ENCODE results near the gene SORCS2. TPM values are rescaled to one million over a fixed set of nuclear protein-coding genes. Genes with fewer than 3 reads are reported as not detected.

The SORCS2 gene
- total and polyA plus RNA-seq, 2 of the 8 experiments (the other 6 are each of a cell fraction or from before 2014, with no cell fraction given): 0.36 to 1.8 TPM

DNA sequence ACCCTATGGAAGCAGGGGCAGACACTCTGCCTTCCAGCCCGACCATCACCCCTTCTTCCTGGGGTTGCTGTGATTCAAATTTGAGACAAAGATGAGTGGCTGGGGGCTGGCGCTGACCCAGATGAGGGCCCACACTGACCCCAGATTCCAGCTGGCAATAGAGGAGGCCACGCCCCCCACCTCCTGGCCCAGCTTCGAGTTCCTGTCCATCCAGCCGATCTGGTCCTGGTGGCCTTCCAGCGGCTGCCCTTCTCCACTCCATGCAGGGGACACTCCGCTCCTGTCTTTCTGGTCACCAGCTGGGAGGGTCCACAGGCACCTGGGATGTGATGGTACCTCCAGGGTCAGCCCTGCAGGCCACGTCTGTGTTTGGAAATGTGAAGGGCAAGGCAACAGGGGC lies 340.9 kb downstream of the SORCS2 start:
- no peak for FAIRE-seq
- WGBS, 2 experiments (ENCODE audit: extremely low coverage in 1 of 2, insufficient coverage in 1 of 2, insufficient read length in 1 of 2, insufficient replicate concordance in 2 of 2, low coverage in 1 of 2, low lambda C conversion rate in 2 of 2, missing lambda C conversion rate in 1 of 2): 94% methylated on average over 8 of the region's 8 CpGs; no CpG with 5 or more reads in 1 of the 2 experiments
- Histone ChIP-seq H4K20me1 (replicated peaks in 1 of 2; ENCODE audit: control insufficient read depth in 1 of 2, insufficient read depth in 2 of 2, low read length in 2 of 2) (no peaks in the 10 kb centered on the region), H2AFZ (ENCODE audit: low read length) (no peak overlapping the region), H4K91ac (replicated peaks; ENCODE audit: insufficient read length, low read length) (no peak overlapping the region), H3K27ac (ENCODE audit: low read depth, low read length) (no peak overlapping the region), H3K23ac (ENCODE audit: insufficient read length) (no peak overlapping the region), H2BK120ac (replicated peaks; ENCODE audit: low read depth, low read length) (no peak overlapping the region), H3K14ac (ENCODE audit: insufficient read length) (no peak overlapping the region), H3K4me2 (ENCODE audit: insufficient read depth in 1 of 2, low read depth in 2 of 2, low read length in 2 of 2) (no peak overlapping the region), H2AK5ac (ENCODE audit: low read depth, low read length) (no peak overlapping the region), H2BK15ac (ENCODE audit: low read length) (no peak overlapping the region), H3K56ac (replicated peaks; ENCODE audit: insufficient read length, low read depth, low read length) (no peak overlapping the region), H2BK20ac (ENCODE audit: low read length) (no peak overlapping the region), H4K5ac (ENCODE audit: insufficient read length, low read depth, low read length) (no peak overlapping the region), H2BK12ac (ENCODE audit: low read depth, low read length) (no peak overlapping the region), H3K27me3 (replicated peaks in 1 of 4; ENCODE audit: control insufficient read depth in 3 of 4, extremely low read depth in 1 of 4, insufficient read depth in 3 of 4, low read length in 3 of 4) (no peaks in the 10 kb centered on the region), H3K18ac (ENCODE audit: extremely low read depth, low read length) (no peak overlapping the region; the same call in 1 of the 2 replicates), H3K9ac (replicated peaks in 1 of 4; ENCODE audit: extremely low read depth in 1 of 4, low read depth in 3 of 4, low read length in 3 of 4) (no peak overlapping the region), H4K8ac (ENCODE audit: extremely low read depth, insufficient read depth, low read length) (no peak overlapping the region; the same call in 1 of the 2 replicates), H3K23me2 (ENCODE audit: low read depth, low read length) (no peaks in the 10 kb centered on the region), H3K79me2 (ENCODE audit: control insufficient read depth in 1 of 2, insufficient read depth in 2 of 2, low read length in 2 of 2) (no peaks in the 10 kb centered on the region), H3K9me3 (ENCODE audit: insufficient read depth in 2 of 2, low read depth in 1 of 2, low read length in 1 of 2) (peaks cover 2 to 3% of the 10 kb centered on the region in 2 experiments; a peak in 2 of 4 replicates), H2BK5ac (ENCODE audit: low read depth, low read length) (no peak overlapping the region), H3K36me3 (ENCODE audit: control insufficient read depth in 2 of 4, insufficient read depth in 4 of 4, low read length in 3 of 4) (no peaks in the 10 kb centered on the region), H3K79me1 (ENCODE audit: low read depth, low read length) (no peaks in the 10 kb centered on the region), H3K4me3 (ENCODE audit: extremely low read depth in 1 of 4, insufficient read depth in 2 of 4, low read depth in 3 of 4, low read length in 4 of 4) (no peak overlapping the region), H3K4ac (replicated peaks; ENCODE audit: insufficient read length, low read depth, low read length) (no peak overlapping the region), H3K4me1 (replicated peaks in 1 of 4; ENCODE audit: control insufficient read depth in 3 of 4, insufficient read depth in 4 of 4, low read length in 3 of 4) (peaks cover 4 to 22% (median 13%) of the 10 kb centered on the region in 4 experiments)
- CTCF ChIA-PET (ENCODE audit: partially characterized antibody): interaction anchor here (0.6 to 3.1 kb wide), 3 partner anchors 186 to 294 kb away, joined by 3 to 10 read pairs (median 3); no protein-coding TSS in a partner anchor
- DNase-seq (ENCODE audit: low read depth in 1 of 2, low spot score in 2 of 2): no peak
- POLR2A ChIA-PET (ENCODE audit: partially characterized antibody): no interaction called here
- no peak for TF ChIP-seq HDAC6 (IDR thresholded peaks at IDR 0.05; ENCODE audit: low read depth, low read length)
- TF ChIP-seq PHF8 (conservative IDR thresholded peaks at IDR 0.05; ENCODE audit: low read depth, low read length): no peak
- no peak for TF ChIP-seq POU5F1 (IDR thresholded peaks at IDR 0.05; ENCODE audit: low read depth, low read length)
- no peak for TF ChIP-seq SP4 (IDR thresholded peaks at IDR 0.05; ENCODE audit: low read length)
- TF ChIP-seq BRCA1 (IDR thresholded peaks at IDR 0.05; ENCODE audit: low read depth, low read length): no peak
- TF ChIP-seq, protein P1, sequence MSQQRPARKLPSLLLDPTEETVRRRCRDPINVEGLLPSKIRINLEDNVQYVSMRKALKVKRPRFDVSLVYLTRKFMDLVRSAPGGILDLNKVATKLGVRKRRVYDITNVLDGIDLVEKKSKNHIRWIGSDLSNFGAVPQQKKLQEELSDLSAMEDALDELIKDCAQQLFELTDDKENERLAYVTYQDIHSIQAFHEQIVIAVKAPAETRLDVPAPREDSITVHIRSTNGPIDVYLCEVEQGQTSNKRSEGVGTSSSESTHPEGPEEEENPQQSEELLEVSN (IDR thresholded peaks at IDR 0.05): no peak
